MM.1S (cell line): ENCODE data around the gene FAM47E.

Experiments
- DNase-seq: peaks from one replicate; pipeline ENCODE4 v3.0.0-alpha.2; 2015
- H2AFZ ChIP-seq: fragments of 300-600 bp; sonication (generic); 2 replicates; pipeline ENCODE4 v1.6.0; 2016; ENCODE audit warnings: antibody characterized with exemption, low read length
- H3F3A ChIP-seq: fragments of 300-600 bp; sonication (generic); 2 replicates; pipeline ENCODE4 v1.6.1; 2016; ENCODE audit warnings: mild to moderate bottlenecking, antibody characterized with exemption, low read length, moderate library complexity, mixed read lengths; ENCODE audit not compliant: insufficient read depth
- H3K27ac ChIP-seq: fragments of 300-600 bp; sonication (generic); 2 replicates; pipeline ENCODE4 v1.5.1; 2016; ENCODE audit warnings: mild to moderate bottlenecking, low read length
- H3K27me3 ChIP-seq: fragments of 300-600 bp; sonication (generic); replicated peaks from 2 replicates; pipeline ENCODE4 v1.6.0; 2016; ENCODE audit warnings: low read length; ENCODE audit not compliant: insufficient read depth
- H3K36me3 ChIP-seq: fragments of 300-600 bp; sonication (generic); replicated peaks from 2 replicates; pipeline ENCODE4 v1.6.1; 2016; ENCODE audit warnings: mild to moderate bottlenecking, low read length, mixed read lengths; ENCODE audit not compliant: insufficient read depth
- H3K4me1 ChIP-seq: fragments of 300-600 bp; sonication (generic); 2 replicates; pipeline ENCODE4 v1.6.1; 2016; ENCODE audit warnings: low read length, mixed read lengths
- H3K4me2 ChIP-seq: fragments of 300-600 bp; sonication (generic); 2 replicates; pipeline ENCODE4 v1.6.0; 2016; ENCODE audit warnings: low read depth, low read length
- H3K4me3 ChIP-seq: fragments of 300-600 bp; sonication (generic); 2 replicates; pipeline ENCODE4 v1.5.1; 2016; ENCODE audit warnings: low read length, mixed read lengths
- H3K79me2 ChIP-seq: fragments of 300-600 bp; sonication (generic); 2 replicates; pipeline ENCODE4 v1.6.1; 2016; ENCODE audit warnings: mixed run types, low read length, mixed read lengths
- H3K9ac ChIP-seq: fragments of 300-600 bp; sonication (generic); 2 replicates; pipeline ENCODE4 v1.6.1; 2016; ENCODE audit warnings: low read length, mixed read lengths
- H3K9me2 ChIP-seq: fragments of 300-600 bp; sonication (generic); replicated peaks from 2 replicates; pipeline ENCODE4 v1.6.1; 2016; ENCODE audit warnings: mild to moderate bottlenecking, low read length, mixed read lengths; ENCODE audit not compliant: insufficient read depth
- H3K9me3 ChIP-seq: fragments of 300-600 bp; sonication (generic); replicated peaks from 2 replicates; pipeline ENCODE4 v1.6.1; 2016; ENCODE audit warnings: mild to moderate bottlenecking, low read length, mixed read lengths; ENCODE audit not compliant: insufficient read depth
- H4K20me1 ChIP-seq: fragments of 300-600 bp; sonication (generic); 2 replicates; pipeline ENCODE4 v1.6.1; 2016; ENCODE audit warnings: mild to moderate bottlenecking, low read length, moderate library complexity, mixed read lengths; ENCODE audit not compliant: insufficient read depth
- EZH2 ChIP-seq: fragments of 300-600 bp; sonication (generic); optimal IDR thresholded peaks from 2 replicates; pipeline ENCODE3; 2017; ENCODE audit warnings: low read depth, mild to moderate bottlenecking, antibody characterized with exemption, low read length, mixed read lengths
- EZH2phosphoT487 ChIP-seq: fragments of 300-600 bp; sonication (generic); IDR thresholded peaks from 2 replicates; pipeline ENCODE4 v1.6.1; 2018; ENCODE audit warnings: antibody characterized with exemption, low read length
- TF ChIP-seq, protein P1 (sequence below): fragments of 300-600 bp; sonication (generic); IDR thresholded peaks from 2 replicates; pipeline ENCODE4 v1.5.1; 2016; ENCODE audit warnings: antibody characterized with exemption, low read length, mixed read lengths

Gene FAM47E

GRCh38 chr4:76226418-76226817 lies 25.1 kb upstream of the FAM47E start:
- Histone ChIP-seq H3K9ac (no peak overlapping the region), H3K9me2 (no peaks in the 10 kb centered on the region), H3K79me2 (no peaks in the 10 kb centered on the region), H2AFZ (no peak overlapping the region), H3K36me3 (no peaks in the 10 kb centered on the region), H3K27me3 (no peaks in the 10 kb centered on the region), H3F3A (no peaks in the 10 kb centered on the region), H3K4me3 (no peak overlapping the region), H4K20me1 (no peaks in the 10 kb centered on the region), H3K9me3 (no peaks in the 10 kb centered on the region), H3K4me2 (no peak overlapping the region), H3K4me1 (0 out of 2 replicates have a peak, but pooled peaks cover 3% of the 10 kb centered on the region), H3K27ac (no peak overlapping the region)
- no peak for DNase-seq
- TF ChIP-seq, protein P1, sequence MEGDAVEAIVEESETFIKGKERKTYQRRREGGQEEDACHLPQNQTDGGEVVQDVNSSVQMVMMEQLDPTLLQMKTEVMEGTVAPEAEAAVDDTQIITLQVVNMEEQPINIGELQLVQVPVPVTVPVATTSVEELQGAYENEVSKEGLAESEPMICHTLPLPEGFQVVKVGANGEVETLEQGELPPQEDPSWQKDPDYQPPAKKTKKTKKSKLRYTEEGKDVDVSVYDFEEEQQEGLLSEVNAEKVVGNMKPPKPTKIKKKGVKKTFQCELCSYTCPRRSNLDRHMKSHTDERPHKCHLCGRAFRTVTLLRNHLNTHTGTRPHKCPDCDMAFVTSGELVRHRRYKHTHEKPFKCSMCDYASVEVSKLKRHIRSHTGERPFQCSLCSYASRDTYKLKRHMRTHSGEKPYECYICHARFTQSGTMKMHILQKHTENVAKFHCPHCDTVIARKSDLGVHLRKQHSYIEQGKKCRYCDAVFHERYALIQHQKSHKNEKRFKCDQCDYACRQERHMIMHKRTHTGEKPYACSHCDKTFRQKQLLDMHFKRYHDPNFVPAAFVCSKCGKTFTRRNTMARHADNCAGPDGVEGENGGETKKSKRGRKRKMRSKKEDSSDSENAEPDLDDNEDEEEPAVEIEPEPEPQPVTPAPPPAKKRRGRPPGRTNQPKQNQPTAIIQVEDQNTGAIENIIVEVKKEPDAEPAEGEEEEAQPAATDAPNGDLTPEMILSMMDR, result no peak
- TF ChIP-seq EZH2phosphoT487 (no peak), EZH2 (no peak)

- Histone ChIP-seq H3K27me3 (no peaks in the 10 kb centered on the region), H3K9ac (no peak overlapping the region), H3K9me3 (no peaks in the 10 kb centered on the region), H3K4me2 (no peak overlapping the region), H4K20me1 (no peaks in the 10 kb centered on the region), H3K4me1 (0 out of 2 replicates have a peak, but pooled peaks cover 3% of the 10 kb centered on the region), H3K9me2 (no peaks in the 10 kb centered on the region), H3K27ac (no peak overlapping the region), H3K36me3 (no peaks in the 10 kb centered on the region), H3K4me3 (no peak overlapping the region), H3K79me2 (no peaks in the 10 kb centered on the region), H3F3A (no peaks in the 10 kb centered on the region), H2AFZ (no peak overlapping the region)
- TF ChIP-seq EZH2 (no peak), EZH2phosphoT487 (no peak)
- TF ChIP-seq, protein P1, result no peak
- DNase-seq, result no peak
Observed at GRCh38 chr4:76232681-76233080, 18.8 kb upstream of the FAM47E start.

GRCh38 chr4:76233083-76233482 lies 18.4 kb upstream of the FAM47E start:
- Histone ChIP-seq H3K9me3 (no peaks in the 10 kb centered on the region), H3K27ac (no peak overlapping the region), H3K9ac (no peak overlapping the region), H3F3A (no peaks in the 10 kb centered on the region), H3K27me3 (no peaks in the 10 kb centered on the region), H3K9me2 (no peaks in the 10 kb centered on the region), H3K4me3 (no peak overlapping the region), H3K4me1 (0 out of 2 replicates have a peak, but pooled peaks cover 3% of the 10 kb centered on the region), H2AFZ (no peak overlapping the region), H3K4me2 (no peak overlapping the region), H3K36me3 (no peaks in the 10 kb centered on the region), H4K20me1 (no peaks in the 10 kb centered on the region), H3K79me2 (no peaks in the 10 kb centered on the region)
- no peak for DNase-seq
- TF ChIP-seq EZH2phosphoT487 (no peak), EZH2 (no peak)
- TF ChIP-seq, protein P1, result no peak
